ENCODE data around the gene CAD.

The CAD gene

DNA sequence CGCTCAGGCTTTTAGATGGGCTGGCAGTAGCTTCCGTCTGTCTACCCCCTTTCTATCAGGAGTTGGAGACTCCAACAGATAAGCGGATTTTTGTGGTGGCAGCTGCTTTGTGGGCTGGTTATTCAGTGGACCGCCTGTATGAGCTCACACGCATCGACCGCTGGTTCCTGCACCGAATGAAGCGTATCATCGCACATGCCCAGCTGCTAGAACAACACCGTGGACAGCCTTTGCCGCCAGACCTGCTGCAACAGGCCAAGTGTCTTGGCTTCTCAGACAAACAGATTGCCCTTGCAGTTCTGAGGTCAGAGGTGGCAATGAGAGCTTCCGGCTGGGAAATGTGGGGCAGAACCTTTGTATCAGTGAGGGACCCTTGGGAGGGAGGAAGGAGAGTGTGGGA is 14.8 kb downstream of the CAD start:
- no peak for DNase-seq

DNA sequence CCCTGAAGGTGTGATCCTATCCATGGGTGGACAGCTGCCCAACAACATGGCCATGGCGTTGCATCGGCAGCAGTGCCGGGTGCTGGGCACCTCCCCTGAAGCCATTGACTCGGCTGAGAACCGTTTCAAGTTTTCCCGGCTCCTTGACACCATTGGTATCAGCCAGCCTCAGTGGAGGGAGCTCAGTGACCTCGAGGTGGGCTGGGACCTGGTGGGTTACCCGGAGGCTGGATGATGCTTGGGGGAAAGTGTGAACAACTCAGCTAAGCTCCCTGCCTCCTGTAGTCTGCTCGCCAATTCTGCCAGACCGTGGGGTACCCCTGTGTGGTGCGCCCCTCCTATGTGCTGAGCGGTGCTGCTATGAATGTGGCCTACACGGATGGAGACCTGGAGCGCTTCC is 16.2 kb downstream of the CAD start:
- no peak for DNase-seq

DNA sequence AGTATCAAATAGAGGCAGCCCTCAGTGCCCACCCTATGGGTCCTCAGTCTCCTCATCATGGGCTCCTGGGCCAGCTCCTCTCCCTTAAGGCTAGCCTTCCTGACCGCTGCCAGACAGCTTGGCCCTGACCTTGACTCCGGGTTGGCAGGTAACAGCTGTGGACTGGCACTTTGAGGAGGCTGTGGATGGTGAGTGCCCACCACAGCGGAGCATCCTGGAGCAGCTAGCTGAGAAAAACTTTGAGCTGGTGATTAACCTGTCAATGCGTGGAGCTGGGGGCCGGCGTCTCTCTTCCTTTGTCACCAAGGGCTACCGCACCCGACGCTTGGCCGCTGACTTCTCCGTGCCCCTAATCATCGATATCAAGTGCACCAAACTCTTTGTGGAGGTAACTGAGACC is 19.0 kb downstream of the CAD start:
- no peak for DNase-seq

DNA sequence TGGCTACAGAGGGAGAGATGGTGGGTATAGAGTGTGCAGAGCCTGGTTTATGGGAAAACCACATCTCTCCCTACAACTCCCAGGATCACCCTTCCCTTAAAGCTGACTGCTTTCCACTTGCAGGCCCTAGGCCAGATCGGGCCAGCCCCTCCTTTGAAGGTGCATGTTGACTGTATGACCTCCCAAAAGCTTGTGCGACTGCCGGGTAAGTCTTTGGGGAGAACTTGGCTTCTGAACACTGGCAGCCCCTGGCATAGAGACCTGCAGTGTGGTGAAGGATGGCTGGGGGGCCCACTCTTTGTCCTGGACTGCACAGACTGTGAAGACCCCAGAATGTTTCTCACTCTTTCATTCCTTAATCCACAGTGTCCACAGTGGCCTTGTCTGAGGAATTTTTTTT is 19.5 kb downstream of the CAD start:
- no peak for DNase-seq

DNA sequence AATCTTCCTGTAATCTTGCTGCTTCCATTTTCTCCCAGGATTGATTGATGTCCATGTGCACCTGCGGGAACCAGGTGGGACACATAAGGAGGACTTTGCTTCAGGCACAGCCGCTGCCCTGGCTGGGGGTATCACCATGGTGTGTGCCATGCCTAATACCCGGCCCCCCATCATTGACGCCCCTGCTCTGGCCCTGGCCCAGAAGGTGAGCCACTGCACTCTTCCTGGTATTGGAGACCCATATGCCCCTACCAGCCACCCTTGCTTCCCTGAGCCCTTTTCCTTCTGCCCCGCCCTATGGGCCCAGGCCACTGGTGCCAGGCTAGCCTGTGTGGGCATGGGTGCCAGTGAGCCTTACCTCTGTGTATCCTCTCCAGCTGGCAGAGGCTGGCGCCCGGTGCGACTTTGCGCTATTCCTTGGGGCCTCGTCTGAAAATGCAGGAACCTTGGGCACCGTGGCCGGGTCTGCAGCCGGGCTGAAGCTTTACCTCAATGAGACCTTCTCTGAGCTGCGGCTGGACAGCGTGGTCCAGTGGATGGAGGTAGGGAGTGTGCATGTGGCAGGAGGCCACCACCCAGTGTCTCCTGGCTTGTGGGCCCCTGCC is 20.3 kb downstream of the CAD start:
- no peak for DNase-seq

DNA sequence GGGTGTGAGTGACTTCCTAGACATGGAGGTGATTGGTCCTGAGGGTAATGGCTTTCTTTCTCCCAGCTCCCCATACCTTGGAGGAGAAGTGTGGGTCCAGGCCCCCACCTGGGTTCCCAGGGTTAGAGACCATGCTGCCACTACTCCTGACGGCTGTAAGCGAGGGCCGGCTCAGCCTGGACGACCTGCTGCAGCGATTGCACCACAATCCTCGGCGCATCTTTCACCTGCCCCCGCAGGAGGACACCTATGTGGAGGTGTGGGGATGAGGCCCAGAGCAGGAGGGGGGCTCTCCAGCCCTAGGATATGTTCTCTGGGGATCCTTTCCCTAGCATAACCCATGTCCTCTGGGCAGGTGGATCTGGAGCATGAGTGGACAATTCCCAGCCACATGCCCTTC is 21.8 kb downstream of the CAD start:
- no peak for DNase-seq

DNA sequence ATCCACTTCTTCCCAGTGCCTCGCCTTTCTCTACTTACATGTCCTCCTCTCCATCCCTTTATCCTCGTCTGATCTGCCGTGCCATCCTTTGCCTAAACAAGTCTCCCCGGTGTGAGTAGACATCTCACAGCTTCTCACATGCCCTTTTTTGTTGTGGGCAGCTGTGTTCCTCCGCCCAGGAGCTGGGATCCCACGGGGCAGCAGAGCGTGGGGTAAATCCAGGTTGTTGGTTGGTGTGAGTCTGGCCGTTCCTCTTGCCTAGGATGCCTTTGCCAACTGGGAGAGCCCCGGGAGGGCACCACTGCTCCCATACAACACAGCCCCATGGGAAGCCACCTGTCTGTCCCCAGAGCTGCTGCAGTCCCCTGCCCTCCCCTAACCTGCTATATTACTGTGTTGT is 23.2 kb downstream of the CAD start:
- DNase-seq = no peak

DNA sequence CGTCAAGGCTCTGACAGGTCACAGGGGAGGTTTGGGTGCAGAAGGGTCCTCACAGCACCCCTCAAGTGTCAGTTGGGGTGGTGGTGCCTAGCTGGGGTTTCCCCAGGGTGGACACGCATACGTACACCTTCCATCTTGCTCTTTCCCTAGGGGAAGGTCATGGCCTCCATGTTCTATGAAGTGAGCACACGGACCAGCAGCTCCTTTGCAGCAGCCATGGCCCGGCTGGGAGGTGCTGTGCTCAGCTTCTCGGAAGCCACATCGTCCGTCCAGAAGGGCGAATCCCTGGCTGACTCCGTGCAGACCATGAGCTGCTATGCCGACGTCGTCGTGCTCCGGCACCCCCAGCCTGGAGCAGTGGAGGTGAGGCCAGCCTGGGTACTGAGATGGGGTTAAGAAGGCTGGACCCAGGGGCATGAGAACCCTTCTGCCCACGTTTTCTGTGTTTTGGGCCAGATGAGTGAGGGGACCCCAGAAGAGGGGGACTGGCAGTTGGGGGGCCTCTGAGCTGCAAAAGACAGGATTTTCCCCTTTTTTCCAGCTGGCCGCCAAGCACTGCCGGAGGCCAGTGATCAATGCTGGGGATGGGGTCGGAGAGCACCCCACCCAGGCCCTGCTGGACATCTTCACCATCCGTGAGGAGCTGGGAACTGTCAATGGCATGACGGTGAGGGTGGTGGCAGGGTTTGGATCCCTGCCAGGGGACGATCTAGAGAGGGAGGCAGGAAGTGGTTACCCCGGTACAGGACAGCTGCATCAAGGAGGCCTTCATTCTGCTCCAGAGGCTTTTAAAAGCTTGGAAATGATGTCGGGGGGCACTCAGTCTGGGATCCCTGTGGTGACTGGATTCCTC is 24.8 kb downstream of the CAD start:
- no peak for DNase-seq

DNA sequence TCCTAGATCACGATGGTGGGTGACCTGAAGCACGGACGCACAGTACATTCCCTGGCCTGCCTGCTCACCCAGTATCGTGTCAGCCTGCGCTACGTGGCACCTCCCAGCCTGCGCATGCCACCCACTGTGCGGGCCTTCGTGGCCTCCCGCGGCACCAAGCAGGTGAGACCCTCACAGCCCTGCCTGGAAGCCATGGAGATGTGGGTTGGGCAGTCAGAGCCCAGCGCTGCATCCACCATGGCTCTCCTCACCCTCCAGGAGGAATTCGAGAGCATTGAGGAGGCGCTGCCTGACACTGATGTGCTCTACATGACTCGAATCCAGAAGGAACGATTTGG is 25.4 kb downstream of the CAD start:
- DNase-seq = no peak

DNA sequence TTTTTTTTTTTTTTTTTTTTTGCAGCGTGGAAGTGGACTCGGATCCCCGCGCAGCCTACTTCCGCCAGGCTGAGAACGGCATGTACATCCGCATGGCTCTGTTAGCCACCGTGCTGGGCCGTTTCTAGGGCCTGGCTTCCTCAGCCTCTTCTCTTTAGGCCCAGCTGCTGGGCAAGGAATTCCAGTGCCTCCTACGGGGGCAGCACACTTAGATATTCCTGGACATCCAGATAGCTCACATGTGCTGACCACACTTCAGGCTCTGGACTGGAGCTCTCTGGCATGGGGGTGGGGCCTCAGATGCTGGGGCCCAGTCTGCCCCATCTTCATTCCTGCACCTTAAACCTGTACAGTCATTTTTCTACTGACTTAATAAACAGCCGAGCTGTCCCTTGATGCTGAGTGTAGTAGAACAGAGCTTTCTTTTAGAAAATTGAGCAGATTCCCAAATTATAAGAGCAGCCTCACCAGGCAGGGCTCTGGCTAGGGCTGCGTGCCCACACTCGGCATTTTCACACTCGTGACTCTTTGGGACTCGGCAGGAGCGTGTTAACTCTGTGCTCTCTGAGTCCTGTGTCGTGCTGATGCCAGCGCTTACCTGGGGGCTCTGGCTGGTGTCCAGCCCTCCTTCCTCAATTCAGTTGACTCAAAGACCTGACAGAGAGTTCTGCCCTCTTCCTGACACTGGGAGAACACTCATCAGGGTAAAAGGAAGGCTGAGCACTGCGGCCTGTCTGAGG is 26.4 kb downstream of the CAD start:
- DNase-seq = no peak

DNA sequence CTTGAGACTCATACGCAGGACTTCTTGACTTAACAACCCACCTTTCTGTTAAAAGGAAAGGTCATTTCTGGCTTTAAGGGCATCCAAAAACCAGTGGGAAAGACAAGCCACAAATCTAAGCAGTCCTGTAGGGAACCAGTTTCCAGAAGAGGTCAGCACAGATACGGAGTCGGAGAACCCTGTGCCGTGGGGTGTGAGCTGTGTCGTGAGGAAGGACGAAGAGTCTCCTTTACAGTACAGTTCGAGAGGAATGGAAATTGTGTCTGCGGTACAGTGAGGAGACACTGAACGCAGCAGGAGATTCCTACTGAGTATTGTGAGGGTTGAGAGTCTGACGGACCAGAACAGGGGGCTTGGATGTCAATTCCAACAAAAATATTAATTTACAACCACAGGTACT is 27.9 kb downstream of the CAD start:
- no peak for DNase-seq

DNA sequence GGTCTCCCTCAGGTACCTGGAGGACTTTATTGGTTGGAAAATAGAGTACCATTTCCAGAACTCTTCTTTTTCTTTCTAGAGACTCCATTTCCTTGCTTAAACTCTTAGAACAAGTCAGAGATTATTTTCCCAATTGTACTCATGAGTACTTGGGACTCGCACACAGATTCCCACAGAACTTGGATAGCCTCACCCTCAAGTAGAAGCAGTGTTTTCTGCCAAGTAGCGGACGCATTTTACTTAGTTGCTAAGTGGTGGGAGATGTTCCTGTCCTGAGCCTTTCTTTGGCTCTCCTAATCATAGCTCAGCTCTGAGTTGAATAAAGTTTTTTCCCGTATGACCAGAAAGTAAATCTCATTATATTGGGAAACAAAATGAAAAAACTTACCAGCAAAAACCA is 28.5 kb downstream of the CAD start:
- no peak for DNase-seq

DNA sequence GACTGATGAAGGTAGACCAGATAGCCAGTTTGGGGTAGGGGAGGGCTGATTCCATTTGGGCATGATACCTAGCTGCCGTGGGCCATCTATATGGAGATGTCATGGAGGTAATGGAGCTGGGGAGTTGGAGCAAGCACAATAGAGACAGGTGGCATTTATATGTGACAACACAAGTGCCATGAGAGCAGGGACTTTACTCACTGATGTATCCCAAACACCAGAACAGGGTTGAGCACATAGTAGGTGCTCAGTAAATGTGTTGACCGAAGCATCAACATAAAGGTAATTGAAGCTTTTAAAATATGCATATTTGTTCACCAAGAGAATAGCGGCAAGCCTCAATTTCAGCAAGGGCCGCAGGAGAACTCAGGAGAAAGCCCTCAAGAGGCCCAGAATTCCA is 30.7 kb downstream of the CAD start:
- no peak for DNase-seq

DNA sequence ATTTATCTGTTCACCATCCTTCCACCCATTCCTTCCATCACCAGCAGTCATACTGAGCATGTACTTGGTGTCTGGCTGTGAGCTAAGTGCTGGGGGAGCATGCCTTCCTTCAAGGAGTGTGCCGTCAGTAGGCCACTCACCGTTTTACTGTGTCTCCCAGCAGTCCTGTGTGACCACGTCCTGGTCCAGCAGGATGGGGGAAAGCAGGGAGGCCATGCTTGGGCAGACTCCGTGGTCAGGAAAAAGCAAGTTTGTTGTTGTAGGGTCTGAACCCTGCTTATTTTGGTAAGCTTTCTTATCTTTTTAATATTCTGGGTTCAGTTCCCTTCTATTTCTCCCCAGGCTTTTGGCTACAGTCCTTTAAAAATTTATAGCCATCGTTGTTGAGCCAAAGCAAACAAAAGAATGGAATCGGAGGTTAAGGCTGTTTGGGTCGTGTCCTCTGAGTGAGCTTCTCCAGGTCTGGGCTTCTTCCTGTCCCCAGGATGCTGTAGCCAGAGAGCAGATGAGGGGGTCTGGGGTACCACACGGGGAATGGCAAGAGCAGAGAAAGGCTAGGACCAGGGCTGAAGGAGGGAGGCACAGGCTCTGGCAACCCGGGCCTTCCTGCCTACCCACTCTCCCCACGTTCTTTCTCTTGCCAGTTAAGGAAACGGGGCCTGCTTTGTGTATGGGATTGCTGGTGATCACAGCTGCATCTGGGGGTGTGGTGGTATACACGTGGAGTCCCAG is 32.2 kb downstream of the CAD start:
- no peak for DNase-seq

DNA sequence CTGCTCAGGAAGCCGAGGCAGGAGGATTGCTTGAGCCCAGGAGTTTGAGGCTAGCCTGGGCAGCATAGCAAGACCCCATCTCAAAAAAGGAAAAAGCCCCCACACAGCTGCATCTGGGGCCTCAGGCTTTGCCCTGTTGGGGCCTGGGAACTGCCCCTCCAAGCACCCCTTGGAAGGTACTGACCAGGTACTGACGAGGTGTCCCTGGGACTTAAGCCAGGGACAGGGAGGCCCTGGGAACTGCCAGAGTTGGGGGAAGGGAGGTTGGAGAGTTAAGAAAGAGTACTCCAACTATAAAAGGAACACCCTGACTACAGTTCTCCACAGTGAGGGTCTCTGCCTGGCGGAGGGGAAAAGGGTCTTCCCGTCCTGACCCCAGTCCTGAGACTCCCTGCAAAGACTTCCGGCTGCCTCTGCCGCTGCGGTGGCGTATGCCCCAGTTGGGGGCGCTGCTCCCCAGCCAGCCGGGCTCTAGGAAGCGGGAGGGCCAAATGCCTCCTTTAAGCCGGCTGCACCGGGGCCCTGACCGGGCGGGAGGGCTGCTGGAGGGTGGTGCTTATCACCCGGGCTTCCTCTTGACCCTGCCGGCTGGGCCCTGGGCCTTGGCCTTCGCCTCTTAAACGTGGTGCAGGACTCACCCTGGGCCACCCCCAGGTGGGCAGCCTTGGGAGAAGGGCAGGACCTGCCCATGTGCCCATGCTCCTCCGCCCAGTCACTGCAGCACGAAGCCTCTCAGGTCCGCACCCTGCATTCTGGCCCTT is 32.9 kb downstream of the CAD start:
- peak; percentile 23 for DNase-seq

DNA sequence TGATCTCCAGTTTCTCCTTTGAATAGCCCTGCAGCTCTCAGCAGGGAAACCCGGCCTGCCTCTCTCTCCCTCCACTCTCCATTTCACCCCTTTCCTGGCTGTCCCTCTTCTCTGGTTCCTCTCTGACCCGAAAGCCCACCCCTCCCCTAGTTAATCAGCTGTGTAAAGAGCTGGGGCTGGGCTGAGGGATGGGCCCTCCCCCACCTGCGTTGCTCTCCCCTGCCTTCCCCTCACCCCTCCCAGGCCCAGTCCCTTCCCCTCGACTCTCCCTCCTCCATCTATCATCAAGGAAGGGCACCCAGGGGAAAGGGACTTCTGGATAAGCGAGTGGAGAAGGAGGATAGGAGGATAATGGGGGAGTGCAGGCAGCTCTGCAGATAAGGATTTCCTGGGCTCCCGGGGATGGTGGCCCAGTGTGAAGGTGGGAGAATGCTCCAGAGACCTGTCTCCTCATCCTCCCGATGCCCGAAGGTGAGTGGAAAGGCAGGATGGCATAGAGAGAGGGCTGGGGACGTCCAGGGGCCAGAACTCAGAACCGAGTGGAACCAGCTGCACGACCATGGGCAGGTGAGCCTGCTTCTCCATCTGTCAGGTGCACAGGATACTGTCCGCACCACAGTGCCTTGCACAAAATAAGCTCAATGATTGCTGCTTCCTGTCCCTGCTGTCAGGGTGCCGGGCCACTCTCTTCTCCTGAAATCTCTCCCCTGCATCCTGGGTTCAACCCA is 33.6 kb downstream of the CAD start:
- DNase-seq = no peak

DNA sequence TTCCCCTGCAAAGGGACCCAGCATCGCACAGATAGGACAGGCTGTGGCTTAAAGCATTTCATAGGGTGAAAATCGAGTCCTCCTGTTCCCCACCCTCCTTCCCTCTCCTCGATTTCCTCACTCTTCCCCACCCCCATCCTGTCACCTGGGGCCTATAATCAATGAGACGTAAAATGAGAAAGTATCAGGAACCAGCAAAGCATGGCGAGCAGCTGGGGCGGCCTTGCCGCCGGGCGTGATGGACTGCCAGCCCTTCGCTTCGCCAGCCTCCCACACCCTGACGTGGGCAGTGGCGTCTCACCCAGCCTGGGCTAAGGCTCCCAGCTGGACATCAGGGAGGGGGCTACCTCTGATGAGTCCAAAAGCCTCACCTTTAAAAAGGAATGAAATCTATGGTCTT is 34.6 kb downstream of the CAD start:
- DNase-seq = no peak

DNA sequence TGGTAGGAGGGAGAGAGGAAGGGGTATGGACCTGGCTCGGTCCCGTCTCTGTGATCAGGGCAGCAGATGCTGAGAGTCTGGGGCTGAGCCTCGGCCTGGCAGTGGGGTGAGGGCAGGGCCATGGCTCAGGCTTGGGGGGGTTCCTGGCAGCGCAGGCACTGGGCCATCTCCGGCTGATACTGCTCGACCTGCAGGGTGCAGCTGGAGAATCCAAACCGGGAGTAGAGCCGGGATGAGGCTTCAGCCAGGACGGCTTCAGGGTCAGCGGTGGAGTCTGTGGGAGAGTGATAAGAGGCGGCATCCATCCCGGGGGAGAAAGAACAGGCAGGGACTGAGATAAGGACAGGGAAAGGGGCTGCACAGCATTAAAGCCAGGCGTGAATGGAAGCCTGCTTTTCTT is 38.0 kb downstream of the CAD start:
- no peak for DNase-seq

DNA sequence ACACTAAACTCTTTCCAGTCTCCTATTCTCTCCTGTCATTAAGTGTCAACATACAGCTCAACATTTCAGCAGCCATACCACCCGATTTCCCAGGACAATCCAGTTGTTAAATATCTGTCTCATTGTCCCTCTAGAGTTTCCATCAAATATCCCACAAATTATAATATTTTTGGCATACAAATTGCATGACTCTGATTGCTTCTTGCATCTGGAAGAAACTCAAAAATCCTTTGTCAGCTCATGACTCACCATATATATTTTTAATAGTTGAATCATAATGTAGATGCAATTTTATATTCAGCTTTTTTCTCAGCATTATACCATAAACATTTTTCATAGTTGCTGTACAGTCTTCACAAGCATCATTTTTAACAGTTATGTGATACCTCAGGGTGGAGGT is 38.5 kb downstream of the CAD start:
- peak; percentile 62 for DNase-seq

DNA sequence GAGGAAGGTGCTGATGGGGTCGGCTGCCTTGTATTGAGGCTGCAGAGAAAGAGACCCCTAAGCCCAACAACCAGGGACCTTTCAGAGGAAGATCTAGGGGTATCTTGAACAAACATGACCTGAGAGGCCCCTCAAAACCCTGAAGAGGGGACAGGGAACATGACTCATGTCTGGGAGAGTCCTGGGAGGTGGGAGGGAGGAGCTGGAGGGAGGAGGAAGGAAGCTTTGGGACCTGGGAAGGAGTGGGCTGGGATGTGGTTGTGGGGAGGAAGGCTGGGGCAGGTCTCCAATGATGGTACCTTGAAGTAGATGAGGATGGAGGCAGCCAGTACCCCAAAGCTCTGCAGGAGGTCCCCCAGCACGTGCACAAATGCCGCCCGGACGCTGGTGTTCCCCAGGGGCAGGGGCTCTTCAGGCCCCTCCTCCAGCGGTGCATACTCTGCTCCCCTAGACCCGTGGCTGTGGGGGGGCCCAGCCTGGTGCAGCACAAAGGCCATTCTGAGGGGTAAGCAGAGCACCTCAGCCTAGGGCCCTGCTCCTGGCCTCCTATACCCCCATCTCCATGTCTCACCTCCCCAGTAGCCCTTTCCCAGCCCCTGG is 39.8 kb downstream of the CAD start:
- no peak for DNase-seq

DNA sequence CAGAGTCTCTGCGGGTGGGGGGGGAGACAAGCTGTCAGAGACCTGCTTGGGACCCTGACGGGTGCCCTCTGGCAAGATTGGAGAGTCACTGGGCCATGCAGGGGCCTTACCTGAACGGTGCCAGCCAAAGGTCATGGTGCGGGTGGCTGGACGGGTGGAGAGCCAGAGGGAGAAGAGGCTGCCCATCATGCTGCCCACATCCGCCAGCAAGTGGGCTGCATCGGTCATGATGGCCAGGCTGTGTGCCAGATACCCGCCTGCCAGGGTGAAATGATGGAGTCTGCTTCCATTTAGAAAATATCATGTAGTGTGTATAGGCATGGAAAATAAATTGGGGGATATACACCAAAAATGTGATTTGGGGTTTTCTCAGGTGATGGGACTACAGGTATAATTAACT is 40.9 kb downstream of the CAD start:
- no peak for DNase-seq

Data from fibroblast of skin of right quadriceps (primary cell).